Suppressor macrophage treated with lipopolysaccharide for 4 hours (primary cell): Measurements from ENCODE around the gene GOLGA6L10.
A peak's percentile ranks its signal among the peaks of the same experiment; 100 is the strongest.

ENCODE experiments used
- DNase-seq: peaks from one replicate; pipeline ENCODE4 v3.0.0-alpha.2; 2020

The GOLGA6L10 gene

GRCh38 chr15:82297546-82297945, 51.7 kb downstream of the GOLGA6L10 start:
- DNase-seq: no peak

- no peak for DNase-seq
Measured at GRCh38 chr15:82294061-82294690, 55.1 kb downstream of the GOLGA6L10 start.

- DNase-seq: peak; percentile 45
Measured at GRCh38 chr15:82292271-82292670, 57.0 kb downstream of the GOLGA6L10 start.
